GM12873 (cell line): ENCODE results near the gene IQSEC3.

Experiments
- CTCF ChIP-seq: IDR thresholded peaks from 2 replicates; pipeline ENCODE4 v1.5.1; 2012; ENCODE audit warnings: low read depth, mild to moderate bottlenecking, moderate library complexity, low read length, control low read depth; ENCODE audit not compliant: insufficient read depth; ENCODE audit errors: missing control alignments

The IQSEC3 gene

GRCh38 chr12:177980-178828, 111.6 kb downstream of the IQSEC3 start:
- no peak for TF ChIP-seq CTCF

DNA sequence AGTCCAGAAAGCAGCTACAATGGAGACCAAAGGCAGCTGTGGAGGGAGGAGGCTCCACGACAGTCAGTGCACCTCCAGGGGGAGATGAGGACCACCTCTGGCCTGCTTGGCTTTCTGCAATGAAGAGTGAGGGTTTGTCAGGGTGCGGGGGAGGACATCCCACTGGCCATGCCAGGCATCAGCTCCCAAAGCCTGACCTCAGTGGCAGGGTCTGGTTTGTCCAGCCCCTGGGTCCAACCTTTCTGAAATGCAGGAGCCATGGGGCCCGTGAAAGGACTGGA, 112.2 kb downstream of the IQSEC3 start:
- TF ChIP-seq CTCF, result no peak

GRCh38 chr12:179131-179884, 112.7 kb downstream of the IQSEC3 start:
- no peak for TF ChIP-seq CTCF

DNA sequence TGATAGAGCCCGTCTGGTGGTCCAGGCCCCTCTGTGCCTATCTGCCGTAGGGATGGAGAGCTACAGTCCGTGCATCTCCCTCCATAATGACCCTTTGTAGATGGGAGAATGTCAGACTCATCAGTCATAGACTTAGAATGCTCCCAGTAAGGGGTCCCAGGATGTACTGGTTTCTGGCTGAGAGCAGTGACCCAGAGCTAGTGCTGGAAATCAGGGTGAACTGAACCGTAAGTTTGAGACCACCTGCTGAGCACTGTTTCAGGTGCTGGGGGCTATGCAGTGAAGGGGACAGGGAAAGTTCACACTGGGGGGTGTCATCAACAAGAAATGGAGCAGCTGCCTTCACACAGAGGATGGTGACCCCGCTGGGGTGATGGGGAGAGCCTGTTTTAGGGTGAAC, 113.3 kb downstream of the IQSEC3 start:
- TF ChIP-seq CTCF, result no peak

- no peak for TF ChIP-seq CTCF
Measured at GRCh38 chr12:180445-180844, 113.9 kb downstream of the IQSEC3 start.

DNA sequence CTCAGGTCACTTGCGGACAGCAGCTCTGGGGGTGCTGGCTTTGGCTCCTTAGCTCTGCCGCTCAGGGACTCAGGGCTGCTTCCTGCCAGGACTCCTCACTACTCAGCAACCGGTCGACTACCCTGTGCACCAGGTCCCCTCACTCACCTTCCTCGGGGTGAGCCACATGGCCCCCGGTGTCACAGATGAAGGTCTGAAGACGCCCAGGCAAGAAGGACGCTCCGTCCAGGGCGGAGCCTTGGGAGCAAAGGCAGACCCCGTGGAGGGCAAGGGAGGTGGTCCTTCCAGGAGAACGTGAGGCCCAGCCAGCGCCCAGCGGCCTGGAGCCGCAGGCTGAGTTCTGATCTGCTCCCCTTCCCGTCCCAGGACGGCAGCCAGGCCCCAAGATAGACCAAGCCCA, 115.4 kb downstream of the IQSEC3 start:
- TF ChIP-seq CTCF, result no peak

- no peak for TF ChIP-seq CTCF
Measured at GRCh38 chr12:182381-182892, 115.9 kb downstream of the IQSEC3 start.
